ENCODE results near the gene DOCK3.

DNA sequence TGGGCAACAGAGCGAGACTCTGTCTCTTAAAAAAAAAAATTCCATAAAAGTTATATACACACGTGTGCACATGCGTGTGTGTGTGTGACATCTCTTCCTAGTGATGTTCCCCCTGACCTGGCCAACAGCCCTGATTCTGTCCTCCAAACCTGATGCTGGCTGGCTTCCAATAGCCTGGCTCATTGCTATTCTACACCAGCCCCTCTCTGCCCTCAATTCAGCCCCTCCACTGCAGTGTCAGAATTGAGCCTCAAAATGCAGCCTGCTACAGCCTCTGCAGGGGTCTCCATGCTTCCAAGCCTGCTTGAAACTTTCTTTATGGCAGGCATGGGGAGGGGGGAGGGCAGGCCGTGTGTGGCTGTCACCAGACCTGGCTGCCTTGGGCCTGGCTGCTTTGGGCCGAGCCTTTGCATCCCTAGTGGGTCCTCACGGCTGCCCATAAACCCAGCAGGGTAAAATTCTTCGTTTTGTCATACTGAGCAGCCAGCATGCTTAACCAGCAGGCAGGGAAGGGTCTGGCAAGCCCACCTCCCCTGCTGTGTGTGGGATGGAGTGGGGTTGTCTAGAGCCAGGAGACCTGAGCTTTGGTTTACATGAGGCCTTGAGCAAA lies 22.7 kb upstream of the DOCK3 start:
- TF ChIP-seq, protein P1, sequence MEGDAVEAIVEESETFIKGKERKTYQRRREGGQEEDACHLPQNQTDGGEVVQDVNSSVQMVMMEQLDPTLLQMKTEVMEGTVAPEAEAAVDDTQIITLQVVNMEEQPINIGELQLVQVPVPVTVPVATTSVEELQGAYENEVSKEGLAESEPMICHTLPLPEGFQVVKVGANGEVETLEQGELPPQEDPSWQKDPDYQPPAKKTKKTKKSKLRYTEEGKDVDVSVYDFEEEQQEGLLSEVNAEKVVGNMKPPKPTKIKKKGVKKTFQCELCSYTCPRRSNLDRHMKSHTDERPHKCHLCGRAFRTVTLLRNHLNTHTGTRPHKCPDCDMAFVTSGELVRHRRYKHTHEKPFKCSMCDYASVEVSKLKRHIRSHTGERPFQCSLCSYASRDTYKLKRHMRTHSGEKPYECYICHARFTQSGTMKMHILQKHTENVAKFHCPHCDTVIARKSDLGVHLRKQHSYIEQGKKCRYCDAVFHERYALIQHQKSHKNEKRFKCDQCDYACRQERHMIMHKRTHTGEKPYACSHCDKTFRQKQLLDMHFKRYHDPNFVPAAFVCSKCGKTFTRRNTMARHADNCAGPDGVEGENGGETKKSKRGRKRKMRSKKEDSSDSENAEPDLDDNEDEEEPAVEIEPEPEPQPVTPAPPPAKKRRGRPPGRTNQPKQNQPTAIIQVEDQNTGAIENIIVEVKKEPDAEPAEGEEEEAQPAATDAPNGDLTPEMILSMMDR (conservative IDR thresholded peaks at IDR 0.05; ENCODE audit: low read depth, low read length) = no peak
- TF ChIP-seq EZH2phosphoT487 (IDR thresholded peaks at IDR 0.05; ENCODE audit: borderline replicate concordance, low read length) = no peak
- TF ChIP-seq EZH2 (IDR thresholded peaks at IDR 0.05; ENCODE audit: low read length, unreplicated experiment) = no peak

All from PC-3 (cell line).